SH-SY5Y (cell line): Measurements from ENCODE around the gene M1AP.

Source experiments
- GATA2 ChIP-seq: IDR thresholded peaks from 2 replicates; pipeline ENCODE4 v1.6.1; 2011; ENCODE audit warnings: mild to moderate bottlenecking, low read depth, low read length
- GATA3 ChIP-seq: IDR thresholded peaks from 2 replicates; pipeline ENCODE4 v1.6.1; 2011; ENCODE audit warnings: low read depth, mild to moderate bottlenecking, low read length, moderate library complexity

The M1AP gene

DNA sequence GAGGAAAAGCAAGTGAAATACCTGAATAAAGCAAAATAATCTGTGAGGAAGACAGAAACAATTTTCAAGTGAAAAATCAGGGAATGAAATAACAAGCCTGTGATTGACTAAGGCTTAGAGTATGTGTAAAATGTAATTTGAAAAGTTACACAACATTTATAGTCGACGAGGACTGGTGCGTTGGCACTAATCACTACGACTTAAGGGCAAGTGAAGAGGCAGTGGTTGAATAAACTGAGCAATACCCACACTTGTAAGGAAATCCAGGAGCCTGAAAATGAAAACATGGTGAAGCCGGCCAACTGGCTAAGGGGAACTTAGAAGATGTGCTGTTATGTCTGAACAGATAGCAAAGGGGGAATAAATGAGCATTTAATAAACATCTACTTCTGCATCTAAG lies 80.2 kb downstream of the M1AP start:
- TF ChIP-seq GATA3, result no peak
- no peak for TF ChIP-seq GATA2

GRCh38 chr2:74566754-74567085 lies 81.4 kb downstream of the M1AP start:
- no peak for TF ChIP-seq GATA2
- no peak for TF ChIP-seq GATA3

DNA sequence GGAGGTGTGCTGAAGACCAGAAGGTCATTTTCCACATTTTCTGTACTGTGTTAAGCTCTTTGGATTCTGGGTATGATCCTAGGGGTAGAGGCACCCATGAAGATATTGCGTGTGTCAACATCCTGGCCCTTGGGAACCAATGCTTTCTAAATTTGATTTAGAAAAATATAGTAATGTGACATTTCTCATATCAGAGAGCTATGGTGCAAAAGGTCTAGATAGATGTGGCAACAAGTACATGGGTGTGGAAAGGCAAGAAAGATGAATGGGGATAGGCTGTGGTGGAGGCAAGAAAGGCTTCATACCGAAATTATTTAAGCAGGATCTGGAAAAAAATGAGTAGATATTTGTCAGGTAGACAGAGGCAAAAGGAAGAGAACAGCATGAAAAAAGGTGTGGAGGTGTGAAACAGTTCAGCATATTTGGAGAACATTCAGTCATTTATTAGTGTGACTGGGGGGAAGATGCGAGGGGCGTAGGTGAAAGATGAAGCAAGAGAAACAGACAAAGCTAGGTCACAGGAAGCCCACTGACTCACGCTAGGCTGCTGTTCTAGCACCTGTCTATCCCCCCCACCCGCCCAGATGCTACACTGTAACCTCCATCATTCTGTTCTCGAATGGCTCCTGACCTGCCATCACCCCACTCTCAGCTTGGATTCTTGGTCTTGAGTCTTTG lies 81.9 kb downstream of the M1AP start:
- TF ChIP-seq GATA2, result no peak
- TF ChIP-seq GATA3, result no peak

- no peak for TF ChIP-seq GATA2
- TF ChIP-seq GATA3, result no peak
Observed at GRCh38 chr2:74564222-74564621, 83.9 kb downstream of the M1AP start.

DNA sequence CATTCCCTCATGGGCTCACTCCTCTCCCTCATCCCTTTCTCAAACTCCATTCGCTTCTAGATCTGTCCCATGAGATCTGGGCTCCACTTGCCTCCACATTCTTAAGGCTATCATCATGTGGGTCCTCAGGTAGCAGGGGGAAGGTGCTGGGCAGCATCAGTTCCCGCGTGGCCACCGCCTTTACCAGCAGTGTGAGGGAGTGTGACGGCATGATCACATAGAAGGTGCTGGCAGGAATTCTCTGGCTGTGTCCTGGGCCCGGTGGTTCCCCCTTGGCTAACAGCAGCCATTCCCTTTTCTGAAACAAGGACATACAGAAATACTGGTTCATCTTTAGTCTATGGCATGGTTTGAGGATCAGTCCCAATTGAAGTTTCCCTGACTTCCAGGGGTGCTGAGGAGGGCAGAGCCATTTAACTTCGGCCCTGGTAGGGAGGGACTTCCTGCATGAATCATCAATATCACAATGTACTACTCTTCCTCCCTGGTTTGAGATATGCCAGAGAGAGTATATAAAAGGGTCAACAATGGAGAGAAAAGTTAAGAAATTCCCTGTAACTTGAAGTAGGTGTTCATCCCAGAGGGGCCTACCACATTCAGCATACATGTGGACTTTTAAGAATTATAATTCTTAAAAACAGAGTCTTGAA lies 85.9 kb downstream of the M1AP start:
- TF ChIP-seq GATA2 (no peak), GATA3 (no peak)

GRCh38 chr2:74560591-74560990 lies 87.5 kb downstream of the M1AP start:
- no peak for TF ChIP-seq GATA2
- no peak for TF ChIP-seq GATA3

DNA sequence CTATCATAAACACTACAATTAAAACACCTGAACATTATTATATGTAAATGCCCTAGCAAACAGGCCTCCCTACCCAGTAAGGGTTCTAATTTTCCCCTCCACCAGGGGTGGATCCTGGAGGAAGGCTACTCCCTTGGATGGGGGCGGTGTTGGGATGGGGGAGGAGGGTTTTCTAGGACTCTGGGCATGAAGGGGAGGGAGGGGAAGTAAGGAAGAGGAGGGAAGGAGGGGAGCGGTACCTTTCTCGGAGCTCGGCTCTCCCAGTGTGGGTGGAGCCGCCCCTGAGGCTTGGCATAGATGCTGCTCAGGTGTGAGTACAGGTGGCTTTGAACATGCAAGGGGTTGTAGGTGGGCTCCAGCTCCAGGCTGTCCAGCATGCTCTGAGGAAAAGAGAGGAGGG lies 88.2 kb downstream of the M1AP start:
- no peak for TF ChIP-seq GATA2

- TF ChIP-seq GATA2 (no peak), GATA3 (no peak)
Observed at GRCh38 chr2:74558284-74559230, 89.6 kb downstream of the M1AP start.

DNA sequence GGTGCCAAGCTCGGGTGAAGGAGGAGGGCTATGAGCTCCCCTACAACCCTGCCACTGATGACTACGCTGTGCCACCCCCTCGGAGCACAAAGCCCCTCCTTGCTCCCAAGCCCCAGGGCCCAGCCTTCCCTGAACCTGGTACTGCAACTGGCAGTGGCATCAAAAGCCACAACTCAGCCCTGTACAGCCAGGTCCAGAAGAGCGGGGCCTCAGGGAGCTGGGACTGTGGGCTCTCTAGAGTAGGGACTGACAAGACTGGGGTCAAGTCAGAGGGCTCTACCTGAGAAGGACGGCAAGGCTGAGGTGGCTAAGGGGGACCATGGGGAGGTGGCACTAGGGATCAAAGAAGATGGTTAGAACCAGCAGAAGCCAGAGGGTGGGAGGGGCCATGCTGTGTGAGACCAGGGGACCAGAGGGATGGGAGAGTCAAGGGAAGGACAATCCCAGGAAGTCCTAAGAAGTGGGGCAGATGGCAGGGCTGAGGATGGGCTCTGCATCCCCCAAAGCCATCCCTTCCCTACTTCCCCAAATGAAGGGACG lies 91.2 kb downstream of the M1AP start:
- TF ChIP-seq GATA2, result no peak
- no peak for TF ChIP-seq GATA3

DNA sequence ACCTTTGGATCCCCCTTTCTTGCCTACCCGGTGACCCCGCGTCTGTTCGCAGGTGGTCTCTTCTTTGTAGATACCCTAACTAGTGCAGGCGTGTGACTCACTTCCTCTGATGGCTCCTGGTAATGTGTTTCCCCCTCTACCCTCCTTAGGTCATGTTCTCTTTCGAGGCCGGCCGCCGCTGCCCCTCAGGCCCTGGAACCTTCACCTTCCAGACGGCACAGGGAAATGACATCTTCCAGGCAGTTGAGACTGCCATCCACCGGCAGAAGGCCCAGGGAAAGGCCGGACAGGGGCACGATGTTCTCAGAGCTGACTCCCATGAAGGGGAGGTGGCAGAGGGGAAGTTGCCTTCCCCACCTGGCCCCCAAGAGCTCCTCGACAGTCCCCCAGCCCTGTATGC lies 92.0 kb downstream of the M1AP start:
- TF ChIP-seq GATA3 (no peak), GATA2 (no peak)

GRCh38 chr2:74555610-74556103 lies 92.5 kb downstream of the M1AP start:
- TF ChIP-seq GATA3 (no peak), GATA2 (no peak)

DNA sequence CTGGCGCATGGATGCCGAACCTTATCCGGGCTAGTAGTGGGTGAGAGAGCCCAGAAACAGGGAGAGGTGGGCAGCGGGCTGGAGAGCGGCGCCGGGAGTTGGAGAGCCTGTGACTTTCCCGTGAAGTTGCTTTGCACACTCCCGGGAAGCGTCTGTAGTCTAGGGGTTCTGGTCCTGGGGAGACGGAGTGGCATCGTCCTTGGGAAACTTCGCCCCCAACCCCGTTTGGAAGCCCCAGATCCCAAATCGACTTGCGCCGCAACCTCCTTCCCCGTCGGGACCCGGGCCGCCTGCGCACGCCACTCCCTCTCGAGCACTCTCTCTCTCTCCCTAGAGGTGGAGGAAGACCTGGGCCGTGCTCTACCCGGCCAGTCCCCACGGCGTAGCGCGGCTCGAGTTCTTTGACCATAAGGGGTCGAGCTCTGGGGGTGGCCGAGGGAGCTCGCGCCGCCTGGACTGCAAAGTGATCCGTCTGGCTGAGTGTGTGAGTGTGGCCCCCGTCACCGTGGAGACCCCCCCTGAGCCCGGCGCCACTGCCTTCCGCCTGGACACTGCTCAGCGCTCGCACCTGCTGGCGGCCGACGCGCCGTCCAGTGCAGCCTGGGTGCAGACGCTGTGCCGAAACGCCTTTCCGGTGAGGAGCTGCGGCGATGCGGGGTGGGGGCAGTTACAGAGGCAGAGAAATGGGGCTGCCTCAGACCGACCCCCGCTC lies 93.2 kb downstream of the M1AP start:
- no peak for TF ChIP-seq GATA3
- TF ChIP-seq GATA2, result no peak

GRCh38 chr2:74553892-74554819 lies 94.0 kb downstream of the M1AP start, which contains the start of the genes DOK1 and LOXL3:
TSS of gene DOK1 (plus strand) at chr2:74554720. CDS start at chr2:74554755, 35 bp downstream.
TSS of gene LOXL3 (minus strand) at chr2:74553942. CDS start at chr2:74552634, 1,308 bp downstream.
- TF ChIP-seq GATA2 (no peak), GATA3 (no peak)
